H9 (cell line): ENCODE results near the gene POLR2M. TPM values are rescaled to one million over a fixed set of nuclear protein-coding genes. Genes with fewer than 3 reads are reported as not detected.

Experiments
- DNase-seq: peaks from one replicate; pipeline ENCODE4 v3.0.0-alpha.2; 2017
- H2AFZ ChIP-seq: one replicate; pipeline ENCODE4 v1.6.1; 2013; ENCODE audit warnings: mild to moderate bottlenecking, low read length, control low read depth, moderate library complexity
- H2AK5ac ChIP-seq: 2 replicates; pipeline ENCODE4 v1.6.1; 2013; ENCODE audit warnings: low read length, control low read depth, mixed read lengths; ENCODE audit not compliant: insufficient read length
- H2BK120ac ChIP-seq: one replicate; pipeline ENCODE4 v1.6.1; 2013; ENCODE audit warnings: low read depth, mild to moderate bottlenecking, low read length, control low read depth, inconsistent platforms; ENCODE audit not compliant: poor library complexity, severe bottlenecking
- H2BK12ac ChIP-seq: 2 replicates; pipeline ENCODE4 v1.6.1; 2013; ENCODE audit warnings: low read length, control low read depth, mixed read lengths, low read depth; ENCODE audit not compliant: insufficient read length
- H2BK15ac ChIP-seq: 2 replicates; pipeline ENCODE4 v1.6.1; 2013; ENCODE audit warnings: low read depth, low read length, control low read depth
- H2BK20ac ChIP-seq: one replicate; pipeline ENCODE4 v1.6.1; 2013; ENCODE audit warnings: low read depth, mild to moderate bottlenecking, low read length, control low read depth, inconsistent platforms; ENCODE audit not compliant: poor library complexity, severe bottlenecking
- H2BK5ac ChIP-seq: 2 replicates; pipeline ENCODE4 v1.6.1; 2013; ENCODE audit warnings: low read length, control low read depth, mixed read lengths; ENCODE audit not compliant: insufficient read length
- H3K14ac ChIP-seq: 2 replicates; pipeline ENCODE4 v1.6.1; 2013; ENCODE audit warnings: low read length, control low read depth; ENCODE audit not compliant: insufficient read depth
- H3K18ac ChIP-seq: 2 replicates; pipeline ENCODE4 v1.6.1; 2013; ENCODE audit warnings: low read depth, mild to moderate bottlenecking, mixed read lengths, low read length, control low read depth; ENCODE audit not compliant: insufficient read length
- H3K23ac ChIP-seq: 2 replicates; pipeline ENCODE4 v1.6.1; 2013; ENCODE audit warnings: low read length, control low read depth, mixed read lengths, low read depth; ENCODE audit not compliant: insufficient read length
- H3K23me2 ChIP-seq: 2 replicates; pipeline ENCODE4 v1.6.1; 2013; ENCODE audit warnings: low read depth, mild to moderate bottlenecking, mixed read lengths, low read length, control low read depth; ENCODE audit not compliant: insufficient read length, poor library complexity, severe bottlenecking
- H3K27ac ChIP-seq: 2 replicates; pipeline ENCODE4 v1.5.1; 2013; ENCODE audit warnings: low read length, control low read depth, mixed read lengths, low read depth; ENCODE audit not compliant: insufficient read length
- H3K27me3 ChIP-seq: 2 replicates; pipeline ENCODE4 v1.6.1; 2013; ENCODE audit warnings: low read length, control low read depth, inconsistent platforms; ENCODE audit not compliant: insufficient read depth
- H3K4ac ChIP-seq: 2 replicates; pipeline ENCODE4 v1.6.1; 2013; ENCODE audit warnings: low read depth, mild to moderate bottlenecking, control low read depth, inconsistent platforms, low read length, moderate library complexity
- H3K4me1 ChIP-seq: 2 replicates; pipeline ENCODE4 v1.6.1; 2013; ENCODE audit warnings: low read length, control low read depth, inconsistent platforms; ENCODE audit not compliant: insufficient read depth
- H3K4me2 ChIP-seq: 2 replicates; pipeline ENCODE4 v1.6.1; 2013; ENCODE audit warnings: low read length, control low read depth, mixed read lengths; ENCODE audit not compliant: insufficient read length, insufficient read depth
- H3K56ac ChIP-seq: 2 replicates; pipeline ENCODE4 v1.6.1; 2013; ENCODE audit warnings: low read depth, mild to moderate bottlenecking, mixed read lengths, low read length, control low read depth; ENCODE audit not compliant: insufficient read length
- H3K79me1 ChIP-seq: 2 replicates; pipeline ENCODE4 v1.6.1; 2013; ENCODE audit warnings: low read depth, mild to moderate bottlenecking, moderate library complexity, low read length, control low read depth, inconsistent platforms; ENCODE audit not compliant: insufficient read depth, poor library complexity, severe bottlenecking
- H3K79me2 ChIP-seq: 2 replicates; pipeline ENCODE4 v1.6.1; 2013; ENCODE audit warnings: low read length, control low read depth, inconsistent platforms; ENCODE audit not compliant: insufficient read depth
- H3K9ac ChIP-seq: 2 replicates; pipeline ENCODE4 v1.6.1; 2013; ENCODE audit warnings: low read length, control low read depth, mixed read lengths; ENCODE audit not compliant: insufficient read length; ENCODE audit errors: extremely low read depth
- H3K9me3 ChIP-seq: one replicate; pipeline ENCODE4 v1.6.1; 2013; ENCODE audit warnings: low read depth, low read length, inconsistent platforms; ENCODE audit not compliant: control insufficient read depth
- H3T11ph ChIP-seq: one replicate; pipeline ENCODE4 v1.6.1; 2013; ENCODE audit warnings: mild to moderate bottlenecking, low read length, control low read depth, inconsistent platforms
- H4K20me1 ChIP-seq: one replicate; pipeline ENCODE4 v1.6.1; 2013; ENCODE audit not compliant: control insufficient read depth, insufficient read length, insufficient read depth
- H4K5ac ChIP-seq: 2 replicates; pipeline ENCODE4 v1.6.1; 2013; ENCODE audit warnings: low read depth, mild to moderate bottlenecking, mixed read lengths, low read length, control low read depth; ENCODE audit not compliant: insufficient read length
- H4K8ac ChIP-seq: replicated peaks from 2 replicates; pipeline ENCODE4 v1.6.1; 2013; ENCODE audit warnings: low read length, control low read depth, mixed read lengths, low read depth; ENCODE audit not compliant: insufficient read length
- H4K91ac ChIP-seq: 2 replicates; pipeline ENCODE4 v1.6.1; 2013; ENCODE audit warnings: low read depth, mild to moderate bottlenecking, moderate library complexity, mixed read lengths, low read length, control low read depth; ENCODE audit not compliant: insufficient read length
- H3K27ac Mint-ChIP-seq, 3 experiments: 2 replicates in 2 of 3; 3 replicates in 1 of 3; pipeline ENCODE4 v1.8.0; 2020 to 2021; ENCODE audit warnings: mixed read lengths in 3 of 3, mild to moderate bottlenecking in 1 of 3, moderate library complexity in 1 of 3
- H3K27me3 Mint-ChIP-seq: 2 replicates; pipeline ENCODE4 v1.8.0; 2021; ENCODE audit warnings: low read depth, mild to moderate bottlenecking, moderate library complexity, mixed read lengths
- H3K36me3 Mint-ChIP-seq, 3 experiments: 2 replicates in 2 of 3; 3 replicates in 1 of 3; pipeline ENCODE4 v1.8.0; 2020 to 2021; ENCODE audit warnings: low read depth in 3 of 3, mixed read lengths in 3 of 3; ENCODE audit not compliant: insufficient read depth in 1 of 3
- H3K4me1 Mint-ChIP-seq, 2 experiments: 2 replicates each; pipeline ENCODE4 v1.8.0; 2020; ENCODE audit warnings: mixed read lengths in 2 of 2
- H3K4me3 Mint-ChIP-seq, 2 experiments: 2 replicates in 1 of 2; 3 replicates in 1 of 2; pipeline ENCODE4 v1.8.0; 2020 to 2021; ENCODE audit warnings: mild to moderate bottlenecking in 2 of 2, mixed read lengths in 2 of 2, moderate library complexity in 1 of 2
- H3K9me3 Mint-ChIP-seq, 2 experiments: 2 replicates in 1 of 2; 3 replicates in 1 of 2; pipeline ENCODE4 v1.8.0; 2020; ENCODE audit warnings: mild to moderate bottlenecking in 2 of 2, mixed read lengths in 2 of 2, moderate library complexity in 1 of 2
- WGBS: extraction: QIAGEN DNeasy Blood & Tissue Kit; methylation state at CpG from one replicate; pipeline ENCODE4 v1.1.7; 2013; ENCODE audit warnings: missing lambda C conversion rate, low lambda C conversion rate, mixed read lengths; ENCODE audit not compliant: insufficient read length; ENCODE audit errors: extremely low coverage; 5-methylcytosine and 5-hydroxymethylcytosine counted together
- total RNA-seq: library from RNA; stranded (reverse); gene quantifications from 2 replicates; pipeline ENCODE4 v1.2.1, GENCODE V29; 2021
- TF ChIP-seq, protein P1 (sequence below): fragments of 200-600 bp; sonication (generic); conservative IDR thresholded peaks from 3 replicates; pipeline ENCODE4 v1.8.0; 2021; ENCODE audit warnings: antibody characterized with exemption, mild to moderate bottlenecking

Gene POLR2M
- total RNA-seq, 1 experiment from 2014 or later = 67.3 TPM

DNA sequence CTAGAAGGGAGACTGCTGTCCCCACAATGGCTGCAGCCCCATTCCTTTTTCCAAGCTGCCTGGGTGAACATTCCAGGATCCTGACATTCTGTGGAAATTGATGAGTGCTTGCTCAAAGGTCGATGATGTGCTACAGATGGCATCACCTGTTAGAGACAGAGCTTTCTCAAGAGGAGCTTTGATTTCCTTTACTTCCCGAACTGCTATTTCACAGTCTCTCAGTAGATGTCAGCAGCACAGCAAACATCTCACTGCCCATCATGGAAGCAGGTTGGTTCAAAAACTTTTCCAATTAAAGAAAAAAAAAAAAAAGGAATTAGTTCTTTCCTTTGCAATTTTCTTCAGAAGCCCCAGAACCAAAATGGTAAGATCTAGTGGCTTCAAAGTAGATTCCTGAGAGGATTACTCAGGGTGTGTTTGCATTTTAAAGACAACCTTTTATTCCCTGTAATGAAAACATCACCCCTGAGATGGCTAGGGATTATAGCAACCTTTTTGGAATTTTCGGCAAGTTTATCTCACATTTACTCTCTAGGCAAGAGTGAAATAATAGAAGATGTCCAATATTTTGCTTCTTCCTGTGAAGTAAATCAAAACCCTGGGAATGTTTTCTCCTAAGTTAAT, 44.8 kb downstream of the POLR2M start:
- no peaks in the 10 kb centered on the region for H3K79me1 ChIP-seq
- Mint-ChIP-seq H3K27me3 (peaks cover 5% of the 10 kb centered on the region), H3K27ac (peak overlapping the region in 1 of 3 experiments; percentile 75; a peak in 2 of 7 replicates), H3K4me3 (no peak overlapping the region), H3K9me3 (no peaks in the 10 kb centered on the region; a peak in 1 of 5 replicates), H3K4me1 (peaks cover 39 to 57% of the 10 kb centered on the region in 2 experiments), H3K36me3 (no peaks in the 10 kb centered on the region)
- H3K27ac ChIP-seq = no peak overlapping the region
- no CpG with 5 or more reads among the region's 3 CpGs for WGBS
- no peak overlapping the region for H3K56ac ChIP-seq
- no peak overlapping the region for H3K9ac ChIP-seq
- no peak overlapping the region for H3K14ac ChIP-seq
- no peak overlapping the region for H3K4ac ChIP-seq
- H3K23ac ChIP-seq = no peak overlapping the region
- no peak overlapping the region for H2BK12ac ChIP-seq
- no peak overlapping the region for H2BK20ac ChIP-seq
- no peak overlapping the region for H4K8ac ChIP-seq
- H3K18ac ChIP-seq = no peak overlapping the region
- H3K23me2 ChIP-seq = no peaks in the 10 kb centered on the region
- H4K20me1 ChIP-seq = no peaks in the 10 kb centered on the region
- no peak overlapping the region for H2BK15ac ChIP-seq
- TF ChIP-seq, protein P1, sequence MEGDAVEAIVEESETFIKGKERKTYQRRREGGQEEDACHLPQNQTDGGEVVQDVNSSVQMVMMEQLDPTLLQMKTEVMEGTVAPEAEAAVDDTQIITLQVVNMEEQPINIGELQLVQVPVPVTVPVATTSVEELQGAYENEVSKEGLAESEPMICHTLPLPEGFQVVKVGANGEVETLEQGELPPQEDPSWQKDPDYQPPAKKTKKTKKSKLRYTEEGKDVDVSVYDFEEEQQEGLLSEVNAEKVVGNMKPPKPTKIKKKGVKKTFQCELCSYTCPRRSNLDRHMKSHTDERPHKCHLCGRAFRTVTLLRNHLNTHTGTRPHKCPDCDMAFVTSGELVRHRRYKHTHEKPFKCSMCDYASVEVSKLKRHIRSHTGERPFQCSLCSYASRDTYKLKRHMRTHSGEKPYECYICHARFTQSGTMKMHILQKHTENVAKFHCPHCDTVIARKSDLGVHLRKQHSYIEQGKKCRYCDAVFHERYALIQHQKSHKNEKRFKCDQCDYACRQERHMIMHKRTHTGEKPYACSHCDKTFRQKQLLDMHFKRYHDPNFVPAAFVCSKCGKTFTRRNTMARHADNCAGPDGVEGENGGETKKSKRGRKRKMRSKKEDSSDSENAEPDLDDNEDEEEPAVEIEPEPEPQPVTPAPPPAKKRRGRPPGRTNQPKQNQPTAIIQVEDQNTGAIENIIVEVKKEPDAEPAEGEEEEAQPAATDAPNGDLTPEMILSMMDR = peak; percentile 68
- no peak overlapping the region for H3T11ph ChIP-seq
- 0 out of 2 replicates have a peak, but pooled peaks cover 4% of the 10 kb centered on the region for H3K4me1 ChIP-seq
- H2AFZ ChIP-seq = no peak overlapping the region
- no peaks in the 10 kb centered on the region for H3K79me2 ChIP-seq
- no peak overlapping the region for H2AK5ac ChIP-seq
- H4K91ac ChIP-seq = no peak overlapping the region
- H3K9me3 ChIP-seq = no peaks in the 10 kb centered on the region
- no peak overlapping the region for H2BK120ac ChIP-seq
- no peak overlapping the region for H3K4me2 ChIP-seq
- H2BK5ac ChIP-seq = no peak overlapping the region
- DNase-seq = no peak
- H3K27me3 ChIP-seq = no peaks in the 10 kb centered on the region
- no peak overlapping the region for H4K5ac ChIP-seq
